ENCODE results near the gene CHCHD1. TPM values are rescaled to one million over a fixed set of nuclear protein-coding genes. Genes with fewer than 3 reads are reported as not detected.
"Not testable (repeated sequence)": the region's sequence is repeated elsewhere in the genome, so short reads cannot be mapped to it uniquely, and the experiment has no call there.

CHCHD1 gene
- polyA plus RNA-seq, 1 donor, result 30.5 TPM

DNA sequence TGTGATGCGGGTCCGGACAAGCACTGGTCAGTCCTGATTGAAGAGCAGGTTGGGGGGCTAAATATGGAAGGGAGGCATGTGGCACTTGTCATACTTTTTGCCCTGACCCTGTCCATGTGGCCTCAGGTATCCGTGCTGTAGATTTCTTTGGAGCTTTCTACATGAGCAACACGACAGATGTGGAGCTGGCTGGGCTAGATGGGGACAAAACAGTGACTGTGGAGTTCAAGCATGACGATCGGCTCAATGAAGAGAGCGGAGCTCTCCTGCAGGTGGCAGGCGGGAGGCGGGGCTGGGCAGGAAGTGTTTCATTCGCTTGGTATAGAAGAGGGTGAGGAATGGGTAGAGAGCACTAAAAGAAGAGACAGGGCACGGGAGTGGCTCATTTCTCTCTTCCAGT is 13.0 kb upstream of the CHCHD1 start:
- DNase-seq (ENCODE audit: low read depth), result no peak

DNA sequence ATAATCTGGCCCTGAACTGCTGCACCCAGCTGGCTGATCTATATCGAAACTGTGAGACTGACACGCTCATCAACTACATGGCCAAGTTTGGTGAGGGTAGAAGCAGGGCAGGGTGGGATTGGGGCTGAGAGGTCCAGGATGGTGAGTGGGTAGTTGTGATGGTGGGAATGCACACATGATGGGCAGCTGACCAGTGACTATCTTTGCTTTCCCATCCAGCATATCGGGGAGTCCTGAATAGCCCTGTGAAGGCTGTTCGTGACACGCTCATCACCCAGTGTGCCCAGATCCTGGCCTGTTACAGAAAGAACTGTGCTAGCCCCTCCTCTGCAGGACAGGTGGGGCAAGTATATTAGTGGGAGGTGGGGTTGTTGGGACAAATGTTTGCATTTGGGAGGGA is 12.5 kb upstream of the CHCHD1 start:
- no peak for DNase-seq (ENCODE audit: low read depth)

DNA sequence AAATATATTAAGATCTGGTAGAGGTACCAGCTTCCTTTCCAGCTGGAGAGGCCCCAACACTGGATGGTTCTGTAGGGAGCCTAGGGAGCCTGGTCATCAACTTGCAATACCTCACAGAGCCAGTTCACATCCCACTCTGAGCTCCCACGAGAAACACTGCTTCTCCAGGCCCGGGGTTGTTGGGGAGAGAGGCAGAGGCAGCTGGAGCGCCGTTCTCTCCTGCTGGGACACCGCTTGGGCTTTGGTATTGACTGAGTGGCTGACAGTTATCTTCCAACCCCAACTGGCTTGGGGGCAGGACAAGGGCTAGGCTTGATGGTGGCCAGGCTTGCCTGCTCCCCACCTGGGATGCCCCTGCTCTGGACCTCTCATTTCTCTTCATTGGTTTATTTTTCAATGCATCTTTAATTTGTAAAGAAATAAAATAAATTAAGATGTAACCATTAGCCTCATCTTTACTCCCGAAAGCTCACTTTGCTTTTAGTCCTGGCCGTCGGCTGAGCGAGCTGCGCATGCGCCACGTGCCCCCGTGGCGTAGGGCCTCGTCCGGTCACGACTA is 10.0 kb upstream of the CHCHD1 start:
- peak; percentile 67 for DNase-seq (ENCODE audit: low read depth)

DNA sequence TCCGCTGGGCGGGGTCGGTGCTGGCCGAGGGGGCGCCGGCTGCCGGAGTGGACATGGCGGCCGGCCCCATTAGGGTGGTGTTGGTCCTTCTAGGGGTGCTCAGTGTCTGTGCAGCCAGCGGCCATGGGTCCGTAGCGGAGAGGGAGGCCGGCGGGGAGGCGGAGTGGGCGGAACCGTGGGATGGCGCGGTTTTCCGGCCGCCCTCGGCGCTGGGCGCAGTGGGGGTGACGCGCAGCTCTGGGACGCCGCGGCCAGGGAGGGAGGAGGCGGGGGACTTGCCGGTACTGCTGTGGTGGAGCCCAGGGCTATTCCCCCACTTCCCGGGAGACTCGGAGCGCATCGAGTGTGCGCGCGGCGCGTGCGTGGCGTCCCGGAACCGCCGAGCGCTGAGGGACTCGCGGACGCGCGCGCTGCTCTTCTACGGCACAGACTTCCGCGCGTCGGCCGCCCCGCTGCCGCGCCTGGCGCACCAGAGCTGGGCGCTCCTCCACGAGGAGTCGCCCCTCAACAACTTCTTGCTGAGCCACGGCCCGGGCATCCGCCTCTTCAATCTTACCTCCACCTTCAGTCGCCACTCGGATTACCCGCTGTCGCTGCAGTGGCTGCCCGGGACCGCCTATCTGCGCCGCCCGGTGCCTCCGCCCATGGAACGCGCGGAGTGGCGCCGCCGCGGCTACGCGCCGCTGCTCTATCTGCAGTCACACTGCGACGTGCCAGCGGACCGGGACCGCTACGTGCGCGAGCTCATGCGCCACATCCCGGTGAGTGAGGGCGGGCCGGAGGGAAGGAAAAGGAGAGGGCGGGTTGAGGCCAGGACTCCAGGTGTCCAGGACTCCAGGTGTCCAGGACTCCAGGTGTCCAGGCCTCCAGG is 9.3 kb upstream of the CHCHD1 start:
- DNase-seq (ENCODE audit: low read depth), result no peak

DNA sequence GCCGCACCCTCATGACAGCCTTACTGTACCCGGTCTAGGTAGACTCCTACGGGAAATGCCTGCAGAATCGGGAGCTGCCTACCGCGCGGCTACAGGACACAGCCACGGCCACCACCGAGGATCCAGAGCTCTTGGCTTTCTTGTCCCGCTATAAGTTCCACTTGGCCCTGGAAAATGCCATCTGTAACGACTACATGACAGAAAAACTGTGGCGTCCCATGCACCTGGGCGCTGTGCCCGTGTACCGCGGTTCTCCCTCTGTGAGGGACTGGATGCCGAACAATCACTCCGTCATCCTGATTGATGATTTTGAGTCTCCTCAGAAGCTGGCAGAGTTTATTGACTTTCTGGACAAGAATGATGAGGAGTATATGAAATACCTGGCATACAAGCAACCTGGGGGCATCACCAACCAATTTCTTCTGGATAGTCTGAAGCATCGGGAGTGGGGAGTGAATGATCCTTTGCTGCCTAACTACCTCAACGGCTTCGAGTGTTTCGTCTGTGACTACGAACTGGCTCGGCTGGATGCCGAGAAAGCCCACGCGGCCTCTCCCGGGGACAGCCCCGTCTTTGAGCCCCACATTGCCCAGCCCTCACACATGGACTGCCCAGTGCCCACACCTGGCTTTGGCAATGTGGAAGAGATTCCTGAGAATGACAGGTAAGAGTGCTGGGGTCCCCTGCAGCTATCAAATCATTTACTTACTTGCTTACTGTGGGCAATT is 8.5 kb upstream of the CHCHD1 start:
- no peak for DNase-seq (ENCODE audit: low read depth)

DNA sequence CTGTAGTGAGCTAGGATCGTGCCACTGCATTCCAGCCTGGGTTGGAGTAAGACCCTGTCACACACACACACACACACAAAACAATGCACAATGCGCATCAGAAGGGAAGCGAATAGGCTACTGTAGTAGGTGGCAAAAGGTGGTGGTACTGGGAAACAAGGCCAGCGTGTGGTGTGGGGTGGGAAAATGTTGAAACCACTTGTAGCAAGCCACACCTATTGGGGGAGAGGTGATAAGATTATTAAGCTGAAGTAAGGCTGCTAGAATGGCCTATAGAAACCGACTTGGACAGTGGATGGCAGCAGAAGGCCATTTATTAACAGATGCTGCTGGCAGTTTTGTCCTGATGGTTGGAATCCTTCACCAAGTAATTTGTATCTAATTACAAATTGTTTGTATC is 7.2 kb upstream of the CHCHD1 start:
- no peak for DNase-seq (ENCODE audit: low read depth)

DNA sequence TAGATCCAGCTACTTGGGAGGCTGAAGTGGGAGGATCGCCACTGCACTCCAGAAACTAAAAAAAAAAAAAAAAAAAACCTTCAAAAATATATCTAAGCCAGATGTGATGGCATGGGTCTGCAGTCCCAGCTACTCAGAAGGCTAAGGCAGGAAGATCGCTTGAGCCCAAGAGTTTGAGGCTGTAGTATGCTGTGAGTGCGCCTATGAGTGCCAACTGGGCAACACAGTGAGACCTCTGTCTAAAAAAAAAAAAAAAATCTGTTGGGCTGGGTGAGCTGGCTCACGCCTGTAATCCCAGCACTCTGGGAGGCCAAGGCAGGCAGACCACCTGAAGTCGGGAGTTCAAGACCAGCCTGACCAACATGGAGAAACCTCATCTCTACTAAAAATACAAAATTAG is 2.8 kb upstream of the CHCHD1 start:
- DNase-seq (ENCODE audit: low read depth), result no peak

DNA sequence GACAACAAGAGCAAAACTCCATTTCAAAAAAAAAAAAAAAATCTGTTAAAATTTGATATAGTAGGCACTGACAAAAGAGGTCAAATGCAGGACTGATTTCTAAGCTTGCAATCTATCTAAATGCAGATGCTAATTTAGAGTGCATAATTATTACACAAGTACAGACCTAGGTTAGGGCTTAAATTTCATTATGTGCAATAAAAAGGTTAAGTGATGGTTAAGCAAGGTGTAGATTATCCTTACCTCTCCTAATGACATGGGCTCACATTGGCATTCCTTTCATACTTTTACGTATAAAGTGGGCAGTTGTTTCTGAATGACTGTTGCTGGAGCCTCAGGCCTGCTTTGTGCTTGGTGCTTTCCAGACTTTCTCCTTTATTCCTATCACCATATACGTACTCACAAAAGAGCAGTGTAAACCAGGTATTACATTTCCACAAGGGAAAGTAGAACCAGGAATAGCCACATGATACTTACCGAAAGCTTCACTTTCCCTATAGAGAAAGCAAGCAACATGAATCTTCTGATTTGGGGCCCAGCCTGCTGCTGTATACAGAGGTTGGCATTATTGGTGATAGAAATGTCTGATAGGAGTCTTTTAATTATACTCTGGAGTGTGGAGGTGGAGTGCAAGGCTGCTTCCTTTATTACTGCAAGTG is 2.2 kb upstream of the CHCHD1 start:
- no peak for DNase-seq (ENCODE audit: low read depth)

DNA sequence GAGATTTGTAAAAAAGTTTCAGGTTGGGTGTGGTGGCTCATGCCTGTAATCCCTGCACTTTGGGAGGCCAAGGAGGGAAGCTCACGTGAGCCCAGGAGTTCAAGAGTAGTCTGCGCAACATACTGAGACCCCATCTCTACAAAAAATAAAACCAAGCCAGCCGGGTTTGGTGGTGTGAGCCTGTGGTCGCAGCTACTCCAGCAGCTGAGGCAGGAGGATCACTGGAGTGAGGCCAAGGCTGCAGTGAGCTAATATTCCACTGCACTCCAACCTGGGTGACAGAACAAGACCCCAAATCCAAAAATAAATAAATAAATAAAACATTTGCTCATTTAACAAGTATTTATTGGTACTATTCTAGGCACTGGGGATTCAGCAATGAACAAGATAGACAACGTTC is 1.5 kb upstream of the CHCHD1 start:
- DNase-seq (ENCODE audit: low read depth), result no peak

DNA sequence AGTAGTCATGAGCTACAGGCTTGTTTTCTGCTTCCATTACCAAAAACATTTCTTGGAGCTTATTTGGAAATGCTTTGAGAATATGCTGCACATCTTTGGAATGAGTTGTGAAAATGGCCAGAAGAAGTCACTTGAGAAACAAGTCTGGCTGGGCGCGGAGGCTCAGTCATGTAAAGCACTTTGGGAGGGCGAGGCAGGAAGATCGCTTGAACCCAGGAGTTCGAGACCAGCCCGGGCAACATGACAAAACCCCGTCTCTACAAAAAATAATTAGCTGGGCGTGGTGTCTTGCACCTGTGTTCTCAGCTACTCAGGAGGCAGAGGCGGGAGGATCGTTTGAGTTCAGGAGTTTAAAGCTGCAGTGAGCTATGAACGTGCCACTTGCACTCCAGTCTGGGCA is 882 bp upstream of the CHCHD1 start:
- DNase-seq (ENCODE audit: low read depth), result no peak

DNA sequence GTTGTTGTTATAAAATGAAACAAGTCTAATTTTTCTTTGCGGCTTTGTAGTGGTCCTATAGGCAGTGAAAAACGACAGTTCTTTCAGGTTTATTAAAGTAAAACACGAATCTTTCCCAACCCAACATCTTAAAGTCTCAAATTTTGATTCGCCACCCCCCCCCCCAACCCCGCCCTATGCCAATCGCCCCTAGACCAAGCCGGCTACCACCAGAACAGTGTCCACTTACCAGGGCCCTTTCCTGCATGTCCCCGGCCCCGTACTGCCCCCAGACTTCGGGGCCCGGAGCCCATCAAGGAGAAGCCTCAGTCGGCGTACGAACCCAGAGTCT is 335 bp upstream of the CHCHD1 start:
- DNase-seq (ENCODE audit: low read depth), result no peak

DNA sequence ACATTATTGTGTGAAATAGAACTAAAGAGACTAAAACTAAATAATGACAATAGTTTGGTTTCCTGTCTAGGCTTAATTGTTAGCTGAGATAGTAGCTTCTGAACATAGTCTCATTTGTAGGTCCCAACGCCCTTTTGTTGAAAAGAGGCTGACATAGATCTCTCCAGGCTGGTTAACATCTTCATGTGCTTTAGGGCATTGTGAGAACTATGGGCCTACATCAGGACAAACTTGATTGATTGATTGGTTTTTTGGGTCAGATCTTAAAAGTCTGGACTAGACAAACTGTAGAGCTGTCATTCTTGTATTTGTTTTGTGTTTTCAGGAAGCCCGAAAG is 869 bp downstream of the CHCHD1 start:
- no peak for DNase-seq (ENCODE audit: low read depth)

DNA sequence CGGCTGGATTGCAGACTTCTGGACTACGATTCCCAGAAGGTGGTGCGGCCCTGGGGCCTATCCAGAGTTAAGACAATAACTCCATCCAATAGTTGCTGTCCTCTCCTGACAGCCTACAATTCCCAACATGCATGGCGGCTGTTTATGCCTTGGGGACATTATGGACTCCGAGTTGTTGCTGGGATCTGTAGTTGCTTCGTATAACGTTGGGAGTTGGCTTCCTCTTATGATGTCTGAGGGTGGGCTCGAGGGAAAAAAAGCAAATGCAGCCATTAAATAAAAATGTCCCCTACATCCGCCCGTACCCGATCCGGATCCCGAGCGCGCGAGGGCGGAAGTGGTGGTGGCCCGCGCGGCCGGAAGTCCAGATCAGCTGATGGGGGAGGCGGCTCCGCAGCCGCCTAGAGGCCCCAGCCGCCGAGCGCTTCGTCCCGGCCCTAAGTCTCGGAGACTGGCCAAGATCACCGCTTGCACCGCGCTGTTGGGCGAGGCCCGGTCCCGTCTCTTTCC is 3.4 kb downstream of the CHCHD1 start, which contains the start of gene ZSWIM8:
Gene ZSWIM8 (plus strand): TSS at position 396 of the 510 bp plus-strand sequence. CDS start 273 bp downstream, outside the sequence.
- peak; percentile 98 for DNase-seq (ENCODE audit: low read depth)

DNA sequence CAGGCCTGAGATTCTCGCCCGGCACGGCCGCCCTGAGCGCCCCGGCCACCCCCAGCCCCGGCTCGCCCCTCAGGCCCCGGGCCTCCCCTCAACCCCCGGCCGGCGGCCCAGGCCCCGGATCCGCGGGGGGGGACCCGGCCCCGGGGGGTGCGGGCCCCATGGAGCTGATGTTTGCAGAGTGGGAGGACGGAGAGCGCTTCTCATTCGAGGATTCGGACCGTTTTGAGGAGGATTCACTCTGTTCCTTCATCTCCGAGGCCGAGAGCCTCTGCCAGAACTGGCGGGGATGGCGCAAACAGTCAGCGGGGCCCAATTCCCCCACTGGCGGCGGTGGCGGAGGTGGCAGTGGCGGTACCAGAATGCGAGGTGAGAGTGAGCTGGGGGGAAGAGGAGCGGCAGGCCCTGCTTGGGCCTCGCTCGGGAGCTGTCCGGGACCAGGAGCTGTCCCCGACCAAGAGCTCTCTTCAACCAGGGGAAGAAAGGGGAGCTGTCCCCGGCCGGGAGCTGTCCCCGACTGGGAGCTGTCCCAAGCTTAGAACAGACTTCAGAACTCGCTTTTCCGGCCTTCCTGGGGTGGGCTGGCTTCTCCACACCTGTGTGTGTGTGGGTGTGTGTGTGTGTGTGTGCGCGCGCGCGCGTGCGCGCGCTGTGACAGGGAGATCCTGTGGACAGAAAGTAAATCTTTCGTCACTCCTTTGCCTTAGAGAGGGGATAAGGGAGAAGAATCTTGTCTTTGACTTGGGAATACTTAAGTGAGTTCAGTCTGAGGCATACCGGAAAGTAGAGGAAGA is 4.1 kb downstream of the CHCHD1 start:
- DNase-seq (ENCODE audit: low read depth), result no peak

DNA sequence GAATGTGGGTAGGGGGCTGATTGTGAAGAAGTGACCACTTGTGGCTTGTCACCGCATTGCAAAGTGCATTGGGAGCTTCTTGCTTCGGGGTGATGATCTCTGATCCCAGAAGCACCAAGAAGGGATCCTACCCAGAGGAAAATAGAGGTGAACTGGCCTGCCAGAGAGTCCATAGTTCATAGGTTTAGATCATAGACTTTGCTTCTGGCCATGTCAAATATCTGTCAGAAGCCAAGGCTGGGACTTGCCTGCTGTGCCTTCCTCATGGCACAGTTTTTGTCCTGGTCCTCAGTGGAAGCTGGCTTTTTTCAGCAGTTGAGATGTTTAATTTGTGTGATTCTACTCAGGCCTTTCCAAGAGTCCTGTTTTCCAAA is 4.7 kb downstream of the CHCHD1 start:
- no peak for DNase-seq (ENCODE audit: low read depth)

DNA sequence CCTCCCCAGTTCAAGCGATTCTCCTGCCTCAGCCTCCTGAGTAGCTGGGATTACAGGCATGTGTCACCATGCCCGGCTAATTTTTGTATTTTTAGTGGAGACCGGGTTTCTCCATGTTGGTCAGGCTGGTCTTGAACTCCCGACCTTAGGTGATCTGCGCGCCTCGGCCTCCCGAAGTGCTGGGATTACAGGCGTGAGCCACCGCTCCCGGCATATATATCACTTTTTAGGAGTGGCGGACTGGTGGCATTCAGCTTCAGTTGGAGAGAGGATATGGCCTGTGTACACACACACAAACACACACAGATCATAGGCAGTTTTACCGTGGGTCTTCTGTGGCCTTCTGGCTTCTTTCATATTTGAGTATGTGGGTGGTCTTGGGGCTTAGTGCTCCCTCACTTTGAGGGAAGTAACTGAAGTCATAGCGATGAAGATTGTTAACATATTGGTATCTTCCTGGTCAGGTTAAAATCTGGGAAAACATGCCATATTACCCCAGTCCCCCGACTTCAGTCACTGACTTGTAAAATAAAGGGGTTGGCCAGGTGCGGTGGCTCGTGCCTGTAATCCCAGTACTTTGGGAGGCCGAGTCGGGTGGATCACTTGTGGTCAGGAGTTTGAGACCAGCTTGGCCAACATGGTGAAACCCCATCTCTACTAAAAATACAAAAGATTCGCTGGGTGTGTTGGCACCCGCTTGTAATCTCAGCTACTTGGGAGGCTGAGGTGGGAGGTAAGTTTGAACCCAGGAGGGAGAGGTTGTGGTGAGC is 5.4 kb downstream of the CHCHD1 start:
- DNase-seq (ENCODE audit: low read depth), result not testable (repeated sequence)

DNA sequence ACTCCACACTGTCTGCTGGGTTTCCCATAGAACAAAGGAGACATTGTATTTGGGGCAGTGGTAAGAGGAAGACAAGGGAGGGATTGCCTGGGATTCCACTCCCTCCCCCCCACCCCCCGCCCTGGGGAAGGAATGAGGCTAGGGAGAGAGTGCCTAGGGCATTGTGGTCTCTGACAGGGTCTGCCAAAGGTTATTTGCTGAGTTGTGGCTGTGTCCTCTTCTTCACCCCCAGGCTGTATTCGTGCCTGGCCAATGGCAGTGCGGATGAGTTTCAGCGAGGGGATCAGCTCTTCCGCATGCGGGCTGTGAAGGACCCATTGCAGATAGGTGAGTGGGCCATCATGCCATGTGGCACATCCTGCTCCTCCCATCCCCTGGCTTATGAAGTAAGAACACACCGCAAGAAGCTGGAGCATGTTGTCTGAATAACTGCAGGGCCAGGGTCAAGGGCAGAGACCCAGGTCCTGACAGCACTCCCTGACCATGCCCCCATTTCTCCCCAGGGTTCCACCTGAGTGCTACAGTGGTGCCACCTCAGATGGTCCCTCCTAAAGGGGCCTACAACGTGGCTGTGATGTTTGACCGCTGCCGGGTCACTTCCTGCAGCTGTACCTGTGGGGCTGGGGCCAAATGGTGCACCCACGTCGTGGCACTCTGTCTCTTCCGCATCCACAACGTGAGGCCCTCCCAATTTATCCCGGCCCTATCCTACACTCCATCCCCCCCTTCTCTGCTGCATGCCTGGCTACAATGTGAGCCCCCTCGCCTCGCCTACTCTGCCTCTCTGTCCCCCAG is 7.2 kb downstream of the CHCHD1 start:
- no peak for DNase-seq (ENCODE audit: low read depth)

DNA sequence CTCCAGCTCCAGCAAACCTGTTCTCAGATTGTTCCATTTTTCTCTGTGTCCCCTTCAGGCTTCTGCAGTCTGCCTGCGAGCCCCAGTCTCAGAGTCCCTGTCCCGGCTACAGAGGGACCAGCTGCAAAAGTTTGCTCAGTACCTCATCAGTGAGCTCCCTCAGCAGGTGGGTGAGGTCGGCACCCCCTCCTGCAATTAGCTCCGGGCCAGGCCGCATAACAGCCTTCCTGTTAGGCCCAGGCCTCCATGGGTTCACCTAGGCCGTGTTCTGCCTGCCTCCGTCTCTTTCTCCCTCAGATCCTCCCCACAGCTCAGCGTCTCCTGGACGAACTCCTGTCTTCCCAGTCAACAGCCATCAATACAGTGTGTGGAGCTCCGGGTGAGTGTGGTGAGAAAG is 7.8 kb downstream of the CHCHD1 start:
- DNase-seq (ENCODE audit: low read depth), result no peak

DNA sequence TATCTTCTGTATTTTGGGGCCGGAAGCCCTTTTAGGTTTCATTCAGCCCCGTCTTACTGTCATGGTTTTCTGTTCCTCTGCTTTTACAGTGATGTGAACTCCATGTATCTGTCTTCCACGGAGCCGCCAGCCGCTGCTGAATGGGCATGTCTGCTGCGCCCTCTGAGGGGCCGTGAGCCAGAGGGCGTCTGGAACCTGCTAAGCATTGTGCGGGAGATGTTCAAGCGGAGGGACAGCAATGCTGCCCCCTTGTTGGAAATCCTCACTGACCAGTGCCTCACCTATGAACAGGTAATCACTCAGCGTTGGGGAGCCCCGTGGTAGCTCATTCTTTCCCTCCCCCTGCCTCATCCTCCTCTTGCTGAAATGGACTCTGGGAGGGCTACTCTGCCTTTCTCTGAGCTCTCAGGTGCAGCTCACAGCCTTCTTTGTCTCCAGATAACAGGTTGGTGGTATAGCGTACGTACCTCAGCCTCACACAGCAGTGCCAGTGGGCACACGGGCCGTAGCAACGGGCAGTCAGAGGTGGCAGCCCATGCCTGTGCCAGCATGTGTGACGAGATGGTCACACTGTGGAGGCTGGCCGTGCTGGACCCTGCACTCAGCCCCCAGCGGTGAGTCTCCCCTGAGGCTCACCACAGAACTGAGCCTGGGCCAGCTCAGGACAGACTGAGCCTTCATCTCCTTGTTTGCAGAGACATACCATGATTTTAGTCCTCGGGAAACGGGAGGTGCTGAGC is 9.2 kb downstream of the CHCHD1 start:
- no peak for DNase-seq (ENCODE audit: low read depth)

Measured in forelimb muscle (tissue), 1 donor.